GM23338 (cell line): ENCODE data around the gene ADGRV1. TPM values are rescaled to one million over a fixed set of nuclear protein-coding genes. Genes with fewer than 3 reads are reported as not detected.

Experiments used
- ATAC-seq: fragments of 200-7000 bp; cut with Tn5 transposase; 3 replicates; pipeline ENCODE4 v1.9.1; 2020
- DNase-seq: peaks from one replicate; pipeline ENCODE4 v3.0.0-alpha.2; 2015; ENCODE audit warnings: low spot score
- H2AFZ ChIP-seq: fragments of 200-600 bp; sonication (generic); 2 replicates; pipeline ENCODE4 v1.8.0; 2016; ENCODE audit warnings: antibody characterized with exemption, mild to moderate bottlenecking, moderate library complexity
- H3F3A ChIP-seq: fragments of 200-600 bp; sonication (generic); replicated peaks from 2 replicates; pipeline ENCODE4 v1.8.0; 2017; ENCODE audit warnings: antibody characterized with exemption, mixed run types, low read depth
- H3K27ac ChIP-seq: fragments of 200-600 bp; sonication (generic); 2 replicates; pipeline ENCODE4 v1.6.1; 2016; ENCODE audit warnings: low read depth
- H3K27me3 ChIP-seq: fragments of 200-600 bp; sonication (generic); 2 replicates; pipeline ENCODE4 v1.8.0; 2016; ENCODE audit warnings: mild to moderate bottlenecking, mixed run types, moderate library complexity; ENCODE audit not compliant: insufficient read depth
- H3K36me3 ChIP-seq: fragments of 200-600 bp; sonication (generic); 2 replicates; pipeline ENCODE4 v1.8.0; 2016; ENCODE audit warnings: mild to moderate bottlenecking; ENCODE audit not compliant: insufficient read depth
- H3K4me1 ChIP-seq: fragments of 200-600 bp; sonication (generic); 2 replicates; pipeline ENCODE4 v1.8.0; 2016; ENCODE audit warnings: mild to moderate bottlenecking, moderate library complexity; ENCODE audit not compliant: insufficient read depth
- H3K4me2 ChIP-seq: fragments of 200-600 bp; sonication (generic); 2 replicates; pipeline ENCODE4 v1.7.1; 2017; ENCODE audit warnings: mixed run types
- H3K4me3 ChIP-seq: fragments of 200-600 bp; sonication (generic); 2 replicates; pipeline ENCODE4 v1.6.1; 2016; ENCODE audit warnings: mixed run types
- H3K79me2 ChIP-seq: fragments of 200-600 bp; sonication (generic); replicated peaks from 2 replicates; pipeline ENCODE4 v1.8.0; 2017; ENCODE audit warnings: mild to moderate bottlenecking; ENCODE audit not compliant: insufficient read depth
- H3K9me2 ChIP-seq: fragments of 200-600 bp; sonication (generic); 2 replicates; pipeline ENCODE4 v1.8.0; 2017; ENCODE audit not compliant: insufficient read depth
- H4K20me1 ChIP-seq: fragments of 200-600 bp; sonication (generic); replicated peaks from 2 replicates; pipeline ENCODE4 v1.8.0; 2017; ENCODE audit warnings: mild to moderate bottlenecking; ENCODE audit not compliant: insufficient read depth
- H3K27ac Mint-ChIP-seq: 2 replicates; pipeline ENCODE4 v1.8.0; 2020; ENCODE audit warnings: inconsistent platforms, mild to moderate bottlenecking, moderate library complexity, mixed read lengths
- H3K27me3 Mint-ChIP-seq: 3 replicates; pipeline ENCODE4 v1.8.0; 2022; ENCODE audit warnings: low read depth, mild to moderate bottlenecking, moderate library complexity, mixed read lengths, inconsistent platforms; ENCODE audit not compliant: insufficient read depth, poor library complexity
- H3K36me3 Mint-ChIP-seq: 3 replicates; pipeline ENCODE4 v1.8.0; 2021; ENCODE audit warnings: low read depth, mild to moderate bottlenecking, inconsistent platforms, moderate library complexity, mixed read lengths
- H3K4me1 Mint-ChIP-seq: 3 replicates; pipeline ENCODE4 v1.8.0; 2020; ENCODE audit warnings: mild to moderate bottlenecking, inconsistent platforms, mixed read lengths
- H3K4me3 Mint-ChIP-seq: 3 replicates; pipeline ENCODE4 v1.8.0; 2021; ENCODE audit warnings: moderate library complexity, mild to moderate bottlenecking, inconsistent platforms, mixed read lengths
- H3K9me3 Mint-ChIP-seq: 3 replicates; pipeline ENCODE4 v1.8.0; 2020; ENCODE audit warnings: moderate library complexity, mild to moderate bottlenecking, inconsistent platforms, mixed read lengths
- JUNB ChIP-seq: IDR thresholded peaks from one replicate; pipeline ENCODE4 v1.6.1; 2016; ENCODE audit warnings: antibody characterized with exemption; ENCODE audit not compliant: unreplicated experiment
- NANOG ChIP-seq: IDR thresholded peaks from 2 replicates; pipeline ENCODE4 v1.6.1; 2016; ENCODE audit warnings: antibody characterized with exemption, borderline replicate concordance
- REST ChIP-seq: IDR thresholded peaks from one replicate; pipeline ENCODE4 v1.6.1; 2018; ENCODE audit warnings: antibody characterized with exemption; ENCODE audit not compliant: unreplicated experiment
- STAT1 ChIP-seq: IDR thresholded peaks from one replicate; pipeline ENCODE4 v1.6.1; 2016; ENCODE audit warnings: antibody characterized with exemption; ENCODE audit not compliant: unreplicated experiment
- ZNF331 ChIP-seq: fragments of 250-450 bp; sonication (Bioruptor Pico); IDR thresholded peaks from 2 replicates; pipeline ENCODE4 v1.5.0; 2020; ENCODE audit warnings: low read depth, mild to moderate bottlenecking, moderate library complexity
- polyA plus RNA-seq: library from polyadenylated mRNA; unstranded; fragments of >200 nt; fragmentation: Nextera tagmentation; extraction: Ambion mirVana; gene quantifications from 2 replicates; pipeline ENCODE4 v1.2.1, GENCODE V29; 2016
- total RNA-seq: library from RNA; depleted of rRNA; stranded (reverse); fragments of >200 nt; shearing (Covaris generic); gene quantifications from 2 replicates; pipeline ENCODE4 v1.2.3, GENCODE V29; 2014
- TF ChIP-seq, protein P1 (sequence below), 2 experiments: fragments of 200-600 bp in 1 of 2; sonication (generic) in 1 of 2; conservative IDR thresholded peaks; 2 replicates each; pipeline versions ENCODE4 v1.5.1 to v1.6.1; 2016 to 2017; ENCODE audit warnings: antibody characterized with exemption in 2 of 2, low read depth in 2 of 2, mild to moderate bottlenecking in 2 of 2, moderate library complexity in 1 of 2
- TF ChIP-seq, protein P2 (sequence below): fragments of 250-450 bp; sonication (Bioruptor Pico); IDR thresholded peaks from 2 replicates; pipeline ENCODE4 v1.5.0; 2020; ENCODE audit warnings: mild to moderate bottlenecking, moderate library complexity

Gene ADGRV1
- total and polyA plus RNA-seq, 2 experiments from 2014 or later = 46.1 to 149 TPM

GRCh38 chr5:90981177-90981576 lies 422.6 kb downstream of the ADGRV1 start:
- no peak for ATAC-seq
- H3K27ac Mint-ChIP-seq = no peak overlapping the region
- Histone ChIP-seq H3K4me3 (no peak overlapping the region), H2AFZ (no peak overlapping the region), H3F3A (no peaks in the 10 kb centered on the region), H3K27ac (no peak overlapping the region), H3K9me2 (no peaks in the 10 kb centered on the region), H3K36me3 (no peaks in the 10 kb centered on the region), H3K4me2 (no peak overlapping the region), H3K27me3 (no peaks in the 10 kb centered on the region), H3K4me1 (no peaks in the 10 kb centered on the region), H3K79me2 (no peaks in the 10 kb centered on the region), H4K20me1 (no peaks in the 10 kb centered on the region)
- no peaks in the 10 kb centered on the region for H3K36me3 Mint-ChIP-seq
- no peak for DNase-seq
- TF ChIP-seq JUNB (no peak), REST (no peak), STAT1 (no peak), ZNF331 (no peak), NANOG (no peak)
- TF ChIP-seq, protein P1, sequence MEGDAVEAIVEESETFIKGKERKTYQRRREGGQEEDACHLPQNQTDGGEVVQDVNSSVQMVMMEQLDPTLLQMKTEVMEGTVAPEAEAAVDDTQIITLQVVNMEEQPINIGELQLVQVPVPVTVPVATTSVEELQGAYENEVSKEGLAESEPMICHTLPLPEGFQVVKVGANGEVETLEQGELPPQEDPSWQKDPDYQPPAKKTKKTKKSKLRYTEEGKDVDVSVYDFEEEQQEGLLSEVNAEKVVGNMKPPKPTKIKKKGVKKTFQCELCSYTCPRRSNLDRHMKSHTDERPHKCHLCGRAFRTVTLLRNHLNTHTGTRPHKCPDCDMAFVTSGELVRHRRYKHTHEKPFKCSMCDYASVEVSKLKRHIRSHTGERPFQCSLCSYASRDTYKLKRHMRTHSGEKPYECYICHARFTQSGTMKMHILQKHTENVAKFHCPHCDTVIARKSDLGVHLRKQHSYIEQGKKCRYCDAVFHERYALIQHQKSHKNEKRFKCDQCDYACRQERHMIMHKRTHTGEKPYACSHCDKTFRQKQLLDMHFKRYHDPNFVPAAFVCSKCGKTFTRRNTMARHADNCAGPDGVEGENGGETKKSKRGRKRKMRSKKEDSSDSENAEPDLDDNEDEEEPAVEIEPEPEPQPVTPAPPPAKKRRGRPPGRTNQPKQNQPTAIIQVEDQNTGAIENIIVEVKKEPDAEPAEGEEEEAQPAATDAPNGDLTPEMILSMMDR (conservative IDR thresholded peaks at IDR 0.05; ENCODE audit: low read depth in 2 of 2) = no peak
- TF ChIP-seq, protein P2, sequence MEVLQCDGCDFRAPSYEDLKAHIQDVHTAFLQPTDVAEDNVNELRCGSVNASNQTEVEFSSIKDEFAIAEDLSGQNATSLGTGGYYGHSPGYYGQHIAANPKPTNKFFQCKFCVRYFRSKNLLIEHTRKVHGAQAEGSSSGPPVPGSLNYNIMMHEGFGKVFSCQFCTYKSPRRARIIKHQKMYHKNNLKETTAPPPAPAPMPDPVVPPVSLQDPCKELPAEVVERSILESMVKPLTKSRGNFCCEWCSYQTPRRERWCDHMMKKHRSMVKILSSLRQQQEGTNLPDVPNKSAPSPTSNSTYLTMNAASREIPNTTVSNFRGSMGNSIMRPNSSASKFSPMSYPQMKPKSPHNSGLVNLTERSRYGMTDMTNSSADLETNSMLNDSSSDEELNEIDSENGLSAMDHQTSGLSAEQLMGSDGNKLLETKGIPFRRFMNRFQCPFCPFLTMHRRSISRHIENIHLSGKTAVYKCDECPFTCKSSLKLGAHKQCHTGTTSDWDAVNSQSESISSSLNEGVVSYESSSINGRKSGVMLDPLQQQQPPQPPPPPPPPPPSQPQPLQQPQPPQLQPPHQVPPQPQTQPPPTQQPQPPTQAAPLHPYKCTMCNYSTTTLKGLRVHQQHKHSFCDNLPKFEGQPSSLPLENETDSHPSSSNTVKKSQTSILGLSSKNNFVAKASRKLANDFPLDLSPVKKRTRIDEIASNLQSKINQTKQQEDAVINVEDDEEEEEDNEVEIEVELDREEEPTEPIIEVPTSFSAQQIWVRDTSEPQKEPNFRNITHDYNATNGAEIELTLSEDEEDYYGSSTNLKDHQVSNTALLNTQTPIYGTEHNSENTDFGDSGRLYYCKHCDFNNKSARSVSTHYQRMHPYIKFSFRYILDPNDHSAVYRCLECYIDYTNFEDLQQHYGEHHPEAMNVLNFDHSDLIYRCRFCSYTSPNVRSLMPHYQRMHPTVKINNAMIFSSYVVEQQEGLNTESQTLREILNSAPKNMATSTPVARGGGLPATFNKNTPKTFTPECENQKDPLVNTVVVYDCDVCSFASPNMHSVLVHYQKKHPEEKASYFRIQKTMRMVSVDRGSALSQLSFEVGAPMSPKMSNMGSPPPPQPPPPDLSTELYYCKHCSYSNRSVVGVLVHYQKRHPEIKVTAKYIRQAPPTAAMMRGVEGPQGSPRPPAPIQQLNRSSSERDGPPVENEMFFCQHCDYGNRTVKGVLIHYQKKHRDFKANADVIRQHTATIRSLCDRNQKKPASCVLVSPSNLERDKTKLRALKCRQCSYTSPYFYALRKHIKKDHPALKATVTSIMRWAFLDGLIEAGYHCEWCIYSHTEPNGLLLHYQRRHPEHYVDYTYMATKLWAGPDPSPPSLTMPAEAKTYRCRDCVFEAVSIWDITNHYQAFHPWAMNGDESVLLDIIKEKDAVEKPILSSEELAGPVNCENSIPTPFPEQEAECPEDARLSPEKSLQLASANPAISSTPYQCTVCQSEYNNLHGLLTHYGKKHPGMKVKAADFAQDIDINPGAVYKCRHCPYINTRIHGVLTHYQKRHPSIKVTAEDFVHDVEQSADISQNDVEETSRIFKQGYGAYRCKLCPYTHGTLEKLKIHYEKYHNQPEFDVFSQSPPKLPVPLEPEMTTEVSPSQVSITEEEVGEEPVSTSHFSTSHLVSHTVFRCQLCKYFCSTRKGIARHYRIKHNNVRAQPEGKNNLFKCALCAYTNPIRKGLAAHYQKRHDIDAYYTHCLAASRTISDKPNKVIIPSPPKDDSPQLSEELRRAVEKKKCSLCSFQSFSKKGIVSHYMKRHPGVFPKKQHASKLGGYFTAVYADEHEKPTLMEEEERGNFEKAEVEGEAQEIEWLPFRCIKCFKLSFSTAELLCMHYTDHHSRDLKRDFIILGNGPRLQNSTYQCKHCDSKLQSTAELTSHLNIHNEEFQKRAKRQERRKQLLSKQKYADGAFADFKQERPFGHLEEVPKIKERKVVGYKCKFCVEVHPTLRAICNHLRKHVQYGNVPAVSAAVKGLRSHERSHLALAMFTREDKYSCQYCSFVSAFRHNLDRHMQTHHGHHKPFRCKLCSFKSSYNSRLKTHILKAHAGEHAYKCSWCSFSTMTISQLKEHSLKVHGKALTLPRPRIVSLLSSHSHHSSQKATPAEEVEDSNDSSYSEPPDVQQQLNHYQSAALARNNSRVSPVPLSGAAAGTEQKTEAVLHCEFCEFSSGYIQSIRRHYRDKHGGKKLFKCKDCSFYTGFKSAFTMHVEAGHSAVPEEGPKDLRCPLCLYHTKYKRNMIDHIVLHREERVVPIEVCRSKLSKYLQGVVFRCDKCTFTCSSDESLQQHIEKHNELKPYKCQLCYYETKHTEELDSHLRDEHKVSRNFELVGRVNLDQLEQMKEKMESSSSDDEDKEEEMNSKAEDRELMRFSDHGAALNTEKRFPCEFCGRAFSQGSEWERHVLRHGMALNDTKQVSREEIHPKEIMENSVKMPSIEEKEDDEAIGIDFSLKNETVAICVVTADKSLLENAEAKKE (CRISPR knock-in tag) = no peak
- no peak overlapping the region for H3K4me3 Mint-ChIP-seq
- H3K9me3 Mint-ChIP-seq = no peaks in the 10 kb centered on the region
- no peaks in the 10 kb centered on the region for H3K4me1 Mint-ChIP-seq
- peaks cover 2% of the 10 kb centered on the region for H3K27me3 Mint-ChIP-seq
